Motor neuron (in vitro differentiated cells): ENCODE measurements around the gene ITPR1. TPM values are rescaled to one million over a fixed set of nuclear protein-coding genes. Genes with fewer than 3 reads are reported as not detected.

Experiments used
- ATAC-seq, 8 experiments: fragments of 200-7000 bp; cut with Tn5 transposase; replicated peaks in 6 of 8; 2 replicates each; pipeline ENCODE4 v1.8.0; 2021; ENCODE audit warnings: mild to moderate bottlenecking in 8 of 8, moderate library complexity in 8 of 8
- H3K27ac ChIP-seq, 2 donors: fragments of 250-450 bp; sonication (Bioruptor Pico); 2 replicates each; pipeline ENCODE4 v1.9.0; 2021; ENCODE audit warnings: antibody characterized with exemption in 2 of 2, mild to moderate bottlenecking in 2 of 2, moderate library complexity in 1 of 2
- H3K4me1 ChIP-seq, 2 donors: fragments of 250-450 bp; sonication (Bioruptor Pico); replicated peaks in 1 of 2; 2 replicates each; pipeline ENCODE4 v1.6.1; 2021; ENCODE audit warnings: antibody characterized with exemption in 2 of 2, mild to moderate bottlenecking in 2 of 2, moderate library complexity in 1 of 2
- H3K4me3 ChIP-seq, 5 donors: fragments of 250-450 bp; sonication (Bioruptor Pico); 2 replicates each; pipeline ENCODE4 v1.9.0; 2021; ENCODE audit warnings: antibody characterized with exemption in 5 of 5, mild to moderate bottlenecking in 5 of 5, moderate library complexity in 4 of 5
- WGBS, 10 experiments: fragments of 450-650 bp; shearing (Covaris generic); methylation state at CpG; one replicate each; pipeline ENCODE4 v1.0.0; 2022; 5-methylcytosine and 5-hydroxymethylcytosine counted together
- in situ Hi-C, 9 experiments: fragments of 400-800 bp; cut with MboI; loops; one replicate each; pipeline ENCODE4 v1.15.0; 2021; ENCODE audit warnings: low sequenced_read_pairs in 9 of 9, low pct_unique_long_range_greater_than_20kb in 2 of 9; ENCODE audit not compliant: unreplicated experiment in 9 of 9
- total RNA-seq, 8 experiments: library from RNA; unstranded; fragments of 300-600 nt; gene quantifications; 2 replicates each; pipeline versions ENCODE4 v1.2.3 to v1.2.4, GENCODE V29; 2022

Gene ITPR1
- total RNA-seq, 8 experiments from 2014 or later = 2.2 to 167 (median 12.2) TPM

DNA sequence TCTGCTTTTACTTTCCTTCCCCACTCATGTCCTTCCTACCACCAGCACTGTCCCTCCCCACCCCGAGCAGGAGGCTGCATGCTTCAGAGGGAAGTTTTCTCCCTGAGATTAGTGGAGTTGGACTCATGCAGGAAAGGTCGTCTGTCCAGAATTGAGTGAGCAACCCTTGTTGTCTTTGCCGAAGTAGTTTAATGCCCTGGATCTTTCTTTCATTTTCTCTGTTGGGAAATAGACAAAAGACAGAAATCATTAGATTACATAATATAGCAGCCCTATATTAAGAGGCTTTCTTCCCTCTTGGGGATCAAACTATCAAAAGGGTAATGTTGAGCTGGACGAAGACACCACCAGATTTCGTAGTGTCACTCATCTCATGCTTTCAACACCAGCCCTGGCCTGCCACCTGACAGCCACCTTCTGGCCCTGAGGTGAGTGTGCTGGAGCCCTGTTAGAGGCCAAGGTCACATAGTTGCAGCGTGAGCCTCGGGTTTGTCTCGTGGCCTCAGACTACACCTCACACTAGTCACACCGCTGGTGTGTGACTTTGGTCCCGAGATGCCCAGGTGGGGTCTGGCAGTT, 231.0 kb downstream of the ITPR1 start:
- Histone ChIP-seq H3K4me3 (no peak overlapping the region), H3K4me1 (peaks cover 1 to 7% of the 10 kb centered on the region in 2 donors), H3K27ac (no peak overlapping the region)
- ATAC-seq = no peak
- in situ Hi-C loops = loop anchor here in 6 of 9 experiments (25.0 kb wide), 3 partner anchors 263 to 338 kb away; partner anchors contain the start of gene BHLHE40 (in 1 of the 6)
- 68 to 100% (median 88%) methylated on average over 1 to 5 of the region's 10 CpGs; no CpG with 5 or more reads in 3 of the 10 experiments for WGBS, 10 experiments

DNA sequence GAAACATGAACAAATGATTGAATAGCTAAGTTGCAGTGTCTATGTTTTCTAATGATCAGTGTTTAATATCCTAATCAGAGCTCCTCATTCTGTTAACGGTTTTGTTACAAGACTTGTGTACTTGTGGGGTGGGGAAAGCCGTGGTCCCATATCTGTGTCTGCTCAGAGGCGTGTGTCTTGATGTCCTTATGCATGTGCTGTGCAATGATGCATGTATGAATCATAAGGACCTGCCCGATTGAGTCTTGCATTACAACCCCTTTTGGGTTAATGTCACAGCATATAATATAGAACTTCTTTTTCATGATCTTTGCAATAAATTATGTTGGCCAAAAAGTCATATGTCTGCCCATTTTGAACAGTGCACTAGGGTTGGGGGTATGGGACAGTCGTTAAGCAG, 233.4 kb downstream of the ITPR1 start:
- WGBS, 10 experiments = 9 to 96% (median 61%) methylated on average over 2 to 5 of the region's 5 CpGs; no CpG with 5 or more reads in 2 of the 10 experiments
- no peak overlapping the region for H3K27ac ChIP-seq
- peak in 3 of 8 experiments; percentile 7 to 51 (median 34) for ATAC-seq
- in situ Hi-C loops = loop anchor here in 1 of 9 experiments (25.0 kb wide), 1 partner anchor 261 kb away; the partner anchor contains the start of gene BHLHE40
- peaks cover 20 to 24% of the 10 kb centered on the region in 2 donors for H3K4me1 ChIP-seq
- no peak overlapping the region for H3K4me3 ChIP-seq

DNA sequence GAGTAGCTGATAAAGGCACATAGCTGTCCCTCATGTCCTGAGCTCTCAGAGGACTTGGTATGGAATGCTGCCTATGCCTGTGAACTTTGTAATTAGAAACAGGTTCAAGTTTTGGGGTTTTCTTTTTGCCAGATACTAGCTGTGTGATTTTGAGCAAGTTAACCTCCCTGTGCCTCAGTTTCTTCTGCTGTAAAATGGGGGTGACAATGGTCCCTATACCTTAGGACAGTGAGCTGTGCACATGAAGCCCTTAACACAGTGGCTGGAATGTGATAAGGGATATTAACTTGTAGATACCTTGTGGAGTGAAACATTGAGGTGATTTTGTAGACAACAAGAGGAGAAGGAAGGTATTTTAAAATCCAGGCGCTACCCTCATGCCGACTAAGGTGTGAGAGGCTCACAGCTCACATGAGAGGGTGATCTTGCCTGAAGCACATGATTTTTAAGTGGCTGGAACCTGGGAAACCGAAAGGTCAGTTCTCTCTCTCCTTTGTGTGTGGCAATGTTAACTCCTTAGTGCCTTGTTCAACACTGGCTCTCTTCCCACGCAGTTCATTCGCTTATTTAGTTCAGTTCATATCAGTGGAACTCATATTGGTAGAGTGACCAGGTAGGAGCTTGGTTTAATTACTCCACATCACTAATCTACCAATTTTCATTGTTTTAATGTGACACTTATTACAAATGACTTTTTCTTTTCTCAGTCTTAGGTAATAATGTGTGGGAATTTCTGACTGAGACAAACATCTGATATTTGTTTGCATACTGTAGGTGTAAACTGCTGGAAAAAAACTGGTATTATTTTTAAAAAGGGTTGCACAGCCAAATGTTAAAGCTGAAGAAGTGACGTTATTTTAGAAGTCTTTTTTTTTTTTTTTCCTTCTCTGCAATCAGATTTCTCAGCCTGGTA, 236.2 kb downstream of the ITPR1 start:
- Histone ChIP-seq H3K4me1 (peaks cover 44 to 46% of the 10 kb centered on the region in 2 donors), H3K4me3 (no peak overlapping the region), H3K27ac (no peak overlapping the region)
- 56 to 100% (median 70%) methylated on average over 1 to 6 of the region's 6 CpGs for WGBS, 10 experiments
- in situ Hi-C loops = loop anchor here in 1 of 9 experiments (25.0 kb wide), 1 partner anchor 258 kb away; the partner anchor contains the start of gene BHLHE40
- no peak for ATAC-seq

DNA sequence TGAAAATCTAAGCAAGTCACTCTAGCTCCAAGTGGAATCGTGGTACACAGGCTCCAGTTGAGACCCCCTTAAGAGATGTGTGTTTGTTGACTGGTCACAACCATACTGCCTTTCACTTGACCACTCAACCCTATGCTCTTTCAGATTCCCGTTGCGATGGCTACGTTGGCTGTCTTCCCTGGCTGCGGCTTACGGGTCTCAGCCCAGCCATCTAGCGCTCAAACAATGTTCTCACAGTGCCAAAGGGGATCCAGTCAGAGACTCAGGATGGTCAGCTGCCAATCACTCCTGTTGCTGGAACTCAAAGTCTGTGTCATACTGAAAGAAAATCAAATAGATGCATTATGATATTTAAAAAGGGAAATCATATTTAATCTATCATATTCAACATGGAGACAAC, 237.6 kb downstream of the ITPR1 start:
- Histone ChIP-seq H3K4me3 (no peak overlapping the region), H3K27ac (no peak overlapping the region), H3K4me1 (peaks cover 53 to 54% of the 10 kb centered on the region in 2 donors)
- WGBS, 10 experiments = 60 to 96% (median 83%) methylated on average over 1 to 6 of the region's 7 CpGs; no CpG with 5 or more reads in 4 of the 10 experiments
- in situ Hi-C loops = loop anchor here in 1 of 9 experiments (25.0 kb wide), 1 partner anchor 257 kb away; the partner anchor contains the start of gene BHLHE40
- peak in 5 of 8 experiments; percentile 5 to 30 (median 6) for ATAC-seq

DNA sequence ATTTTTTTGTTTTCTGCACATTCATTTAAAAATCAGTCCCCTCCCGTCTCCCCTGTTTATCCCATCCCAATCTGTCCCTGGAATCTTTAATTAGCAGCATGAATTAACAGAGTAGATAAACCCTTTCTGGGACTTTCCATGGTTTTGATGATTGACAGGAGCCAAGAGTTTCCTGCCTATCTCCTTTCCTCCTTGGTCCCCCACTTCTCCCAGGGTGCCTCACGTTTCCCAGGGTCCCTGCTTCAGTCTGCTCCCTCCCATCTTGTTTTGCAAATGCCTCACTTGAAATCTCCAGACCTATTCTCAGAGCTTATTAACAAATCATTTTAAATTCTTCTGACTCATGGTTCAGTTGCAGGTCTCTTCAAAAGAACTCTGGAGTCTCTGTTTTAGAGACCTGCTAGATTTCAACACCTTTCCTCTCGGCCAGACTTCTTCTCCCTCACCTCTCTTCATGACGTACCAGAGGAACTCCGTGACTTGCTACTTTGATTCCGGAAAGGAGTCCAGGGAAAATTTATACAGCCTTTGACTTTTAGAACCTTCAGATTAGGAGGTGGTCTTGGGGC, 238.5 kb downstream of the ITPR1 start:
- H3K4me1 ChIP-seq = peaks cover 53 to 54% of the 10 kb centered on the region in 2 donors
- in situ Hi-C loops = loop anchor here in 1 of 9 experiments (25.0 kb wide), 1 partner anchor 256 kb away; the partner anchor contains the start of gene BHLHE40
- ATAC-seq = peak in 2 of 8 experiments; percentile 13 to 24
- H3K4me3 ChIP-seq = no peak overlapping the region
- WGBS, 10 experiments = 33 to 100% (median 85%) methylated on average over 1 to 6 of the region's 6 CpGs
- H3K27ac ChIP-seq = no peak overlapping the region

DNA sequence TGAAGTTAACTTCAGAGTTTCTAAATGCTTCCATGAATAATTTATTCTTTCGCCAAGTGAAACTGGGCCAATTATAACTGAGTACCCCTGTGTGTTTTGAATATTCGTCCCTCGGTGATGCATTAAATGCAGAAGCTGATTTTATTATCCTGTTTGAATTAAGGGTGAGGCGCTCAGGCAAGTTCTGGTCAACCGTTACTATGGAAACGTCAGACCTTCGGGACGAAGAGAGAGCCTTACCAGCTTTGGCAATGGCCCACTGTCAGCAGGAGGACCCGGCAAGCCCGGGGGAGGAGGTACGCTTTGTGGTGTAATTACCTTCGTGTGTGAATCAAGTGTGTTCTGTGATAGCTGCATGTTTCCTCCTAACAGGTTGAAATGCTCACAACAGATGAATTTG, 239.8 kb downstream of the ITPR1 start:
- 0 to 44% (median 12%) methylated on average over 1 to 12 of the region's 12 CpGs; no CpG with 5 or more reads in 1 of the 10 experiments for WGBS, 10 experiments
- H3K4me3 ChIP-seq = no peak overlapping the region
- ATAC-seq = peak; percentile 73 to 92 (median 80)
- in situ Hi-C loops = loop anchor here in 1 of 9 experiments (25.0 kb wide), 1 partner anchor 254 kb away; the partner anchor contains the start of gene BHLHE40
- no peak overlapping the region for H3K27ac ChIP-seq
- H3K4me1 ChIP-seq = peaks cover 53 to 54% of the 10 kb centered on the region in 2 donors

DNA sequence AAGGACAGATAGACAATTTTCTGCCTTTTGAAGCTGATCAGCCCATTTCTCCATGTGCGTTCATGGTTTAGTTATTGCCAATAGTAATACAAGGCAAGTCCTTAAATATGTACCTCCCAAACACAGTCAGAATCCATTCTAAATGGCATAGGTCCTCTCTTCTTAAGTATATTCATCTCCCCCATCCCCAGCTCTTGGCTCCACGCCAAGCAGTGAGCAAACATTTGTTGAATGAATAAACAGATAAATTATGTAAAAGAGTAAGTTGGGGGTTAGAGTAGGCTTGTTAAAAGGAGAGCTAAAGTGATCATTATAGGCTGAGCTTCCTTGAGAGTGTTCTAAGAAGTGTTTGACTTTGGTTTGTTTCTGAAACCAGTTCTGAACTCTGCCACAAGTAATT, 241.3 kb downstream of the ITPR1 start:
- Histone ChIP-seq H3K4me3 (no peak overlapping the region), H3K27ac (no peak overlapping the region), H3K4me1 (peaks cover 49% of the 10 kb centered on the region in 2 donors)
- ATAC-seq = peak in 5 of 8 experiments; percentile 3 to 47 (median 14)
- in situ Hi-C loops = loop anchor here in 1 of 9 experiments (25.0 kb wide), 1 partner anchor 253 kb away; the partner anchor contains the start of gene BHLHE40
- WGBS, 10 experiments = 20 to 92% (median 68%) methylated on average over 1 to 2 of the region's 2 CpGs; no CpG with 5 or more reads in 2 of the 10 experiments

DNA sequence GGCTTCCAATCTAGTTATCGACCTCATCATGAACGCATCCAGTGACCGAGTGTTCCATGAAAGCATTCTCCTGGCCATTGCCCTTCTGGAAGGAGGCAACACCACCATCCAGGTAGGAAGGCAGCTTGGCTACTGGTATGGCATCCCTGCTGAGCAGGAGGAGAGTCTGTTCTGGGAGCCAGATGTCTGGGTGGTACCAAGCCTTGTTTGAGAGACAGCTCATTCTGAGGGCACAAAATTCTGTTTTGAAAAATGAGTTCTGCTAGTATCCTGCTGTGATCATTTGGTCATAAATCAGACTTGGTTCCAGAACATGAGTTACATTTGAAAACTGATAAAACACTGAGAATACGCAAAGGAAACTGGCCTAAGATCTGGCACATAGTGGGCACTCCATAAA, 242.1 kb downstream of the ITPR1 start:
- H3K27ac ChIP-seq = no peak overlapping the region
- 67 to 100% (median 90%) methylated on average over 1 to 4 of the region's 4 CpGs for WGBS, 10 experiments
- H3K4me3 ChIP-seq = no peak overlapping the region
- H3K4me1 ChIP-seq = peaks cover 42 to 45% of the 10 kb centered on the region in 2 donors
- ATAC-seq = peak in 2 of 8 experiments; percentile 43 to 54
- in situ Hi-C loops = loop anchor here in 1 of 9 experiments (25.0 kb wide), 1 partner anchor 252 kb away; the partner anchor contains the start of gene BHLHE40

DNA sequence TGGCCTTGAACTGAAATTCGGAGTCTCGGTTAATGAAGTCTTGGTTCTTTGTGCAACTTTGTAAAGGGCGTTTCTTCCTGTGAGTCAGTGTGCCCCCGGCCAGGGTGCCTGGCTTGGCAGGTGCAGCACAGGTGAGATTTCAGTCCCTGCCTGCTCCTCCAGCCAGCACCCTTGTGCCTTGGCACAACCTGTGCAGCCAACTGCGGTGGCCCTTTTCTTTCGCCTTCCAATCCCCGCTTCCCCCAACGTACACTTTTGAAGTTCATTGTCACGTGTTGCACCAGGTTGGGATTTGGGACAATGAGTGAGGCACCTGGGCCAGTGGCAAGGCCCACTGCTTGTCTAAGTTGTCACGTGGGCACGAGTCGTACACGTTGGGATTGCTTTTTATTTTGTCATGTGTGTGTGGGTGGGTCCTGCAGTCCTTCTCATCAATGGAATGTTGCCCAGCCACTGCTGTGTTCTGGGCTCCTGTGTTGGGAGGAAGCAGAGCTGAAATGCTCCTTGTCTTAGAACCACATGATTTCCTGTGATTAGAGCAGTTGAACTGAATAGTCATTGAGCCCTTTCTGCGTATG, 243.2 kb downstream of the ITPR1 start:
- Histone ChIP-seq H3K4me1 (peaks cover 35 to 36% of the 10 kb centered on the region in 2 donors), H3K4me3 (no peak overlapping the region), H3K27ac (no peak overlapping the region)
- ATAC-seq = no peak
- in situ Hi-C loops = loop anchor here in 1 of 9 experiments (25.0 kb wide), 1 partner anchor 251 kb away; the partner anchor contains the start of gene BHLHE40
- WGBS, 10 experiments = 74 to 95% (median 89%) methylated on average over 3 to 10 of the region's 14 CpGs; no CpG with 5 or more reads in 3 of the 10 experiments

DNA sequence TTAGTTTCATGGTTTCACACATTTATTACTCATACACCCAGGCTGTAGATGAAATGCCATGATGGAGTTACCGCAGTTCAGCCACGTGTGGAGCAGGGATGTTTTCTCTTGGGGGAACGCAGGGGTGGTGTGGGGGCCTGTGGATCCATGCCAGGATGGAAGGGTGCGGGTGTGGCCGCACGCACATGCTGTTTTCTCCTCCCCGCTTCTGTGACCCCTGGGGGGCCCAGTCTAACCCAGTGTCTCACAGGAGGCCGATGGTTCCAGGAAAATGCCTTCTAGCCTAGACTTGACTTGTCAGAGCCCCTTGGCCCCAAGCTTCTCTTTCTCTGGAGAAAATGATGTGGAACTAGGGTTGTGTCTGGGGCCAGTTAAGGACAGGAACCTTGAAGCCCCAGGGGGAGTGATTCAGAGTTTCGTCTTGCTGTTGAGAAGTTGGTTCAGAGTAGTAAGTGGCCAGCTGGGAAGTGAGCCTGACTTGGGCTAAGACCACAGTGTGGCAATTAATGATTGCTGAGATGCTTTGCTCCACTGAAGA, 245.7 kb downstream of the ITPR1 start:
- ATAC-seq = no peak
- in situ Hi-C loops = loop anchor here in 1 of 9 experiments (25.0 kb wide), 1 partner anchor 248 kb away; the partner anchor contains the start of gene BHLHE40
- WGBS, 10 experiments = 80 to 100% (median 100%) methylated on average over 1 to 4 of the region's 9 CpGs; no CpG with 5 or more reads in 5 of the 10 experiments
- Histone ChIP-seq H3K27ac (no peak overlapping the region), H3K4me1 (peaks cover 12 to 15% of the 10 kb centered on the region in 2 donors), H3K4me3 (no peak overlapping the region)

DNA sequence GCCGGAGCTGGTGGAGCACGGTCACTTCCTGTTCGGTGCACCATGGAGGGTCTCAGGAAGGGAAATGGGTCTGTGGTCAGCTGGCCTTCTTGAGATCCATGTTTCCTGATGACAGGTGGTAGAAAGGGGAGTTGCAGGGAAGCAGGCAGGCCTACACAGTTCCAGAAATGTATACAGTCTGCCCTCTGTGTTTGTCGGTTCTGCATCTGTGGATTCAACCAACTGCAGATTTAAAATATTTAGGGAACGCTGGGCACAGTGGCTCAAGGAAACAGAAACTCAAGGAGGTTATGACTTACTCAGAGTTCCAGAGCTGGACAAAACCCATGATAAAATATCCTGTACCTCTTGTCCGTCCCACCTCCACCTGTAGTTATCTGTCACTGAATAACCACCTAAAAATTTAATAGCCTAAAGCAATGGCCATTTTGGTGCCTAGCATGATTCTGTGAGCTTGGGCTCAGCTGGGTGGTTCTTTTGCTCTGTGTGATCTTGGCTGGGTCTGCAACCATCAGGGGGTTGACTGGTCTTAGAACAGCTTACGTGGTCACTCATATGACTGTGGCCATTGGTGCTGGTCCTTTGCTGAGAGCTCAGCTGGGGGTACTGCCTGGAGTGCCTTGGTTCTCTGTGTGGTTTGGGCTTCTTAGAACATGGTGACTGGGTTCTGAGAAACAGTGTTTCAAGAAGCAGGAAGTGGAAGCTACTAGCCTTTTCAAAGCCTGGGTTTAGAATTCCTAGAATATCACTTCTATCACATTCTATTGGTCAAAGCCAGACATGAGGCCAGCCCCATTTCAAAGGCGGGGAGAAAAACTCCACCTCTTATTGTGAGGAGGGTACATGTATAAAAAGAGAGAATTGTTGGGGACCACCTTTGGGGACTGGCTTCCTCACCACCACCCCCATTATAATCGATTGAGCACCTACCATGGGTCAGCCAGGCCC, 246.4 kb downstream of the ITPR1 start:
- in situ Hi-C loops = loop anchor here in 1 of 9 experiments (25.0 kb wide), 1 partner anchor 248 kb away; the partner anchor contains the start of gene BHLHE40
- peaks cover 5 to 8% of the 10 kb centered on the region in 2 donors for H3K4me1 ChIP-seq
- WGBS, 10 experiments = 75 to 100% (median 96%) methylated on average over 1 to 8 of the region's 9 CpGs; no CpG with 5 or more reads in 1 of the 10 experiments
- no peak overlapping the region for H3K4me3 ChIP-seq
- no peak overlapping the region for H3K27ac ChIP-seq
- no peak for ATAC-seq
